Endothelial cell of umbilical vein (primary cell): ENCODE data around the gene SMARCA4. TPM values are rescaled to one million over a fixed set of nuclear protein-coding genes. Genes with fewer than 3 reads are reported as not detected.

Experiments used
- Bru-seq: library from RNA; stranded (reverse); fragments of 400-500 nt; gene quantifications from one replicate; lab custom pipeline; 2021; lab: Mats Ljungman, UMichigan
- BruChase-seq, 2 experiments: library from RNA; stranded (reverse); fragments of 400-500 nt; gene quantifications; one replicate each; lab custom pipeline; 2021; lab: Mats Ljungman, UMichigan
- BruUV-seq: library from RNA; stranded (reverse); fragments of 400-500 nt; replicated peaks from 2 replicates; lab custom pipeline; 2021; lab: Mats Ljungman, UMichigan
- CTCF ChIA-PET: fragments of 300-600, 350-600 bp; sonication (Branson Sonifier 250); formaldehyde crosslinking; loops from one replicate; lab custom pipeline; 2021; ENCODE audit warnings: antibody characterized with exemption, inconsistent platforms; lab: Charles Lee
- POLR2A ChIA-PET: fragments of 300-600, 350-600 bp; sonication (Branson Sonifier 250); formaldehyde crosslinking; loops from one replicate; lab custom pipeline; 2021; ENCODE audit warnings: antibody characterized with exemption, inconsistent platforms; lab: Charles Lee
- DNase-seq: peaks from one replicate; pipeline ENCODE4 v3.0.0-alpha.2; 2011; ENCODE audit warnings: low read depth, low spot score
- FAIRE-seq: peaks from 2 replicates; lab custom pipeline; 2011; peaks lifted over from hg19 to GRCh38; lab: Jason Lieb, UNC
- H2AFZ ChIP-seq: 2 replicates; pipeline ENCODE4 v1.6.0; 2012; ENCODE audit warnings: low read depth, low read length, control low read depth, inconsistent platforms
- H3K27ac ChIP-seq: 2 replicates; pipeline ENCODE4 v1.5.1; 2011; ENCODE audit warnings: low read depth, mild to moderate bottlenecking, control low read depth, low read length, moderate library complexity; ENCODE audit not compliant: insufficient read depth
- H3K27me3 ChIP-seq, 2 experiments: 2 replicates each; pipeline versions ENCODE4 v1.6.0 to v1.6.1; 2011; ENCODE audit warnings: low read length in 2 of 2, mixed read lengths in 1 of 2; ENCODE audit not compliant: control insufficient read depth in 2 of 2, insufficient read depth in 2 of 2
- H3K36me3 ChIP-seq, 2 experiments: 2 replicates in 1 of 2; 3 replicates in 1 of 2; pipeline ENCODE4 v1.5.1; 2011; ENCODE audit warnings: low read length in 2 of 2, mild to moderate bottlenecking in 1 of 2, moderate library complexity in 1 of 2; ENCODE audit not compliant: control insufficient read depth in 2 of 2, insufficient read depth in 2 of 2; ENCODE audit errors: extremely low read depth in 1 of 2
- H3K4me1 ChIP-seq: 3 replicates; pipeline ENCODE4 v1.5.1; 2011; ENCODE audit warnings: mild to moderate bottlenecking, low read length; ENCODE audit not compliant: control insufficient read depth, insufficient read depth; ENCODE audit errors: extremely low read depth
- H3K4me2 ChIP-seq: 2 replicates; pipeline ENCODE4 v1.6.1; 2011; ENCODE audit warnings: low read length, control low read depth, mixed read lengths; ENCODE audit not compliant: insufficient read depth
- H3K4me3 ChIP-seq, 3 experiments: fragments of 200-600 bp in 1 of 3; sonication (generic), shearing (Covaris generic) in 1 of 3; replicated peaks in 1 of 3; 2 replicates each; pipeline ENCODE4 v1.5.1; 2011 to 2016; ENCODE audit warnings: control low read depth in 3 of 3, low read length in 3 of 3, mild to moderate bottlenecking in 2 of 3, inconsistent platforms in 1 of 3, low read depth in 1 of 3, moderate library complexity in 1 of 3; ENCODE audit not compliant: insufficient read depth in 1 of 3
- H3K79me2 ChIP-seq: 2 replicates; pipeline ENCODE4 v1.6.0; 2012; ENCODE audit warnings: low read length, inconsistent platforms; ENCODE audit not compliant: control insufficient read depth, insufficient read depth
- H3K9ac ChIP-seq: replicated peaks from 2 replicates; pipeline ENCODE3; 2011; ENCODE audit warnings: low read length, control low read depth; ENCODE audit not compliant: insufficient read depth; ENCODE audit errors: extremely low read depth
- H3K9me1 ChIP-seq: replicated peaks from 3 replicates; pipeline ENCODE4 v1.6.0; 2011; ENCODE audit warnings: mild to moderate bottlenecking, low read length; ENCODE audit not compliant: control insufficient read depth, insufficient read depth; ENCODE audit errors: extremely low read depth
- H3K9me3 ChIP-seq: replicated peaks from 2 replicates; pipeline ENCODE4 v1.5.1; 2012; ENCODE audit warnings: low read length, inconsistent platforms; ENCODE audit not compliant: control insufficient read depth, insufficient read depth
- H4K20me1 ChIP-seq: replicated peaks from 2 replicates; pipeline ENCODE3; 2011; ENCODE audit warnings: mild to moderate bottlenecking, low read length; ENCODE audit not compliant: control insufficient read depth, insufficient read depth; ENCODE audit errors: extremely low read depth
- JUN ChIP-seq: IDR thresholded peaks from 2 replicates; pipeline ENCODE4 v1.6.1; 2011; ENCODE audit warnings: borderline replicate concordance, low read depth; ENCODE audit not compliant: insufficient read length, insufficient read depth
- MAX ChIP-seq: IDR thresholded peaks from 2 replicates; pipeline ENCODE4 v1.6.1; 2011; ENCODE audit not compliant: insufficient read depth, insufficient read length
- POLR2A ChIP-seq: IDR thresholded peaks from 2 replicates; pipeline ENCODE4 v1.6.1; 2012; ENCODE audit warnings: low read depth, mild to moderate bottlenecking, control low read depth, low read length
- POLR2AphosphoS5 ChIP-seq: IDR thresholded peaks from 2 replicates; pipeline ENCODE4 v1.6.1; 2012; ENCODE audit warnings: low read depth, mild to moderate bottlenecking, control low read depth, low read length, moderate library complexity; ENCODE audit not compliant: insufficient read depth
- dilution Hi-C: fragments of 300-500 bp; cut with MboI; formaldehyde crosslinking; loops from one replicate; pipeline ENCODE4 v1.15.0; 2019; ENCODE audit warnings: low sequenced_read_pairs; ENCODE audit not compliant: extremely low pct_ligation_motif_present
- intact Hi-C: fragments of 100-400 bp; cut with micrococcal nuclease; formaldehyde crosslinking; loops from one replicate; pipeline ENCODE4 v1.10.0; 2022
- long read RNA-seq: library from polyadenylated mRNA; stranded (forward); transcript quantifications from one replicate; pipeline ENCODE4 v2.0.0, GENCODE V29; 2021
- polyA minus RNA-seq, 3 experiments: library from RNA; depleted of rRNA, polyadenylated mRNA; stranded (reverse); fragments of >200 nt; gene quantifications; 1 replicate in 1 of 3; 2 replicates in 2 of 3; pipeline ENCODE4 v1.2.3, GENCODE V29; 2011
- polyA plus RNA-seq, 4 experiments: library from polyadenylated mRNA; depleted of rRNA in 3 of 4; stranded (reverse) in 3 of 4; unstranded in 1 of 4; fragments of >200 nt; gene quantifications; 2 replicates each; pipeline versions ENCODE4 v1.2.1 to v1.2.3, GENCODE V29; 2011 to 2012; ENCODE audit warnings: missing spikeins in 1 of 4
- total RNA-seq: library from RNA; stranded (reverse); gene quantifications from 2 replicates; pipeline ENCODE4 v1.2.3, GENCODE V29; 2021
- TF ChIP-seq, protein P1 (sequence below), 2 donors: IDR thresholded peaks; 1 replicate in 1 of 2; 2 replicates in 1 of 2; pipeline ENCODE4 v1.5.1; 2011; ENCODE audit warnings: low read length in 2 of 2, mild to moderate bottlenecking in 2 of 2, moderate library complexity in 2 of 2, control low read depth in 1 of 2, inconsistent platforms in 1 of 2, low read depth in 1 of 2; ENCODE audit not compliant: insufficient read depth in 1 of 2; ENCODE audit errors: extremely low read depth in 1 of 2

SMARCA4 gene
- total RNA-seq: 177 and 178 TPM in 2 replicates
- 63.0 and 65.0 TPM in 2 replicates for polyA plus RNA-seq
- 74.4 and 84.5 TPM in 2 replicates for polyA plus RNA-seq (2011; cell fraction: cytosol; rRNA removed)
- 149 and 158 TPM in 2 replicates for polyA plus RNA-seq (2011; cell fraction: nucleus; rRNA removed)
- polyA plus RNA-seq (2012): 145 and 152 TPM in 2 replicates
- 152 and 190 TPM in 2 replicates for polyA minus RNA-seq
- polyA minus RNA-seq (2011; cell fraction: cytosol; rRNA and poly(A)+ RNA removed): 70.9 TPM
- polyA minus RNA-seq (2011; cell fraction: nucleus; rRNA and poly(A)+ RNA removed): 126 and 172 TPM in 2 replicates
- Bru-seq, nascent RNA: percentile 74 among the genes with signal in this experiment
- percentile 86 among the genes with signal in this experiment for BruChase-seq, experiment 1, labeled RNA remaining after a 6-hour chase
- BruChase-seq, experiment 2, labeled RNA remaining after a 2-hour chase: percentile 79 among the genes with signal in this experiment
- long read RNA-seq, full-length matches to known transcripts: 42 of 183 reads
- long read RNA-seq, partial matches to known transcripts: 100 of 183 reads
- long read RNA-seq, other reads (novel, unspliced or antisense): 41 of 183 reads

- H3K4me1 ChIP-seq: peaks cover 9% of the 10 kb centered on the region
- H3K79me2 ChIP-seq: peaks cover 43% of the 10 kb centered on the region
- no peaks in the 10 kb centered on the region for H3K27me3 ChIP-seq
- FAIRE-seq: peak; percentile 90
- DNase-seq: peak; percentile 97
- H2AFZ ChIP-seq: peak within 1 kb of the TSS; percentile 43
- dilution Hi-C loops: no loop called here
- peak within 1 kb of the TSS; percentile 77 for H3K4me2 ChIP-seq
- no peaks in the 10 kb centered on the region for H3K36me3 ChIP-seq
- H3K9ac ChIP-seq: peak within 1 kb of the TSS; percentile 89
- ChIA-PET CTCF (interaction anchor here (0.6 to 4.7 kb wide), 6 partner anchors 15 to 127 kb away, joined by 3 to 35 read pairs (median 4); no protein-coding TSS in a partner anchor), POLR2A (no interaction called here)
- H3K4me3 ChIP-seq: peak within 1 kb of the TSS; percentile 72 to 100 (median 98)
- no peaks in the 10 kb centered on the region for H3K9me3 ChIP-seq
- peaks cover 4% of the 10 kb centered on the region for H4K20me1 ChIP-seq
- H3K27ac ChIP-seq: peak within 1 kb of the TSS; percentile 51
- H3K9me1 ChIP-seq: no peaks in the 10 kb centered on the region
- TSS peak; percentile 75 for BruUV-seq
- intact Hi-C loops: loop anchor here (1.0 kb wide), 1 partner anchor 18 kb away; no protein-coding TSS in a partner anchor
- TF ChIP-seq, protein P1, sequence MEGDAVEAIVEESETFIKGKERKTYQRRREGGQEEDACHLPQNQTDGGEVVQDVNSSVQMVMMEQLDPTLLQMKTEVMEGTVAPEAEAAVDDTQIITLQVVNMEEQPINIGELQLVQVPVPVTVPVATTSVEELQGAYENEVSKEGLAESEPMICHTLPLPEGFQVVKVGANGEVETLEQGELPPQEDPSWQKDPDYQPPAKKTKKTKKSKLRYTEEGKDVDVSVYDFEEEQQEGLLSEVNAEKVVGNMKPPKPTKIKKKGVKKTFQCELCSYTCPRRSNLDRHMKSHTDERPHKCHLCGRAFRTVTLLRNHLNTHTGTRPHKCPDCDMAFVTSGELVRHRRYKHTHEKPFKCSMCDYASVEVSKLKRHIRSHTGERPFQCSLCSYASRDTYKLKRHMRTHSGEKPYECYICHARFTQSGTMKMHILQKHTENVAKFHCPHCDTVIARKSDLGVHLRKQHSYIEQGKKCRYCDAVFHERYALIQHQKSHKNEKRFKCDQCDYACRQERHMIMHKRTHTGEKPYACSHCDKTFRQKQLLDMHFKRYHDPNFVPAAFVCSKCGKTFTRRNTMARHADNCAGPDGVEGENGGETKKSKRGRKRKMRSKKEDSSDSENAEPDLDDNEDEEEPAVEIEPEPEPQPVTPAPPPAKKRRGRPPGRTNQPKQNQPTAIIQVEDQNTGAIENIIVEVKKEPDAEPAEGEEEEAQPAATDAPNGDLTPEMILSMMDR (IDR thresholded peaks at IDR 0.05; ENCODE audit: extremely low read depth in 1 of 2, insufficient read depth in 1 of 2, low read depth in 1 of 2, low read length in 2 of 2): no peak
- TF ChIP-seq POLR2A: peak; percentile 94
- TF ChIP-seq POLR2AphosphoS5: peak; percentile 74
- TF ChIP-seq JUN: no peak
- TF ChIP-seq MAX: peak; percentile 48
Observed at GRCh38 chr19:10960314-10961072, at the start of gene SMARCA4. SMARCA4 (plus strand) TSS chr19:10961030; CDS start chr19:10984152, 23,122 bp downstream.
